ENCODE data around the gene TP53RK. TPM values are rescaled to one million over a fixed set of nuclear protein-coding genes. Genes with fewer than 3 reads are reported as not detected.

Gene TP53RK
- total and polyA plus RNA-seq, 2 of the 13 experiments (the other 11 are each of a cell fraction or from before 2014, with no cell fraction given) = 12.9 to 25.5 TPM

GRCh38 chr20:46683939-46684750, 5.1 kb downstream of the TP53RK start (continued):
- TF ChIP-seq ZNF687 (CRISPR knock-in tag; IDR thresholded peaks at IDR 0.05) (peak; percentile 41), GLMP (CRISPR knock-in tag; IDR thresholded peaks at IDR 0.05; ENCODE audit: borderline replicate concordance) (no peak), NFKB2 (CRISPR knock-in tag; IDR thresholded peaks at IDR 0.05; ENCODE audit: borderline replicate concordance) (no peak), SP5 (CRISPR knock-in tag; IDR thresholded peaks at IDR 0.05; ENCODE audit: borderline replicate concordance, low read depth) (peak; percentile 69; the same call in 1 of the 2 replicates), MTERF4 (CRISPR knock-in tag; IDR thresholded peaks at IDR 0.05) (0 out of 2 replicates have a peak, but pooled peaks have one; percentile 41), PATZ1 (CRISPR knock-in tag; IDR thresholded peaks at IDR 0.05) (no peak), HOXA3 (CRISPR knock-in tag; IDR thresholded peaks at IDR 0.05) (peak; percentile 39), ZNF513 (CRISPR knock-in tag; conservative IDR thresholded peaks at IDR 0.05) (no peak), BCLAF1 (IDR thresholded peaks at IDR 0.05) (no peak), ZNF337 (CRISPR knock-in tag; IDR thresholded peaks at IDR 0.05; ENCODE audit: borderline replicate concordance, low read depth) (no peak)

Data from HepG2 (cell line).